ENCODE measurements around the gene ZNF850. TPM values are rescaled to one million over a fixed set of nuclear protein-coding genes. Genes with fewer than 3 reads are reported as not detected.

Gene ZNF850
- total RNA-seq, 1 experiment from 2014 or later = 3.8 TPM

- in situ Hi-C loops (cut with HindIII; ENCODE audit: low sequenced_read_pairs) = no loop called here
- DNase-seq (ENCODE audit: low spot score) = no peak
Measured at GRCh38 chr19:36719687-36720556, 52.7 kb downstream of the ZNF850 start.

GRCh38 chr19:36709423-36709822, 63.2 kb downstream of the ZNF850 start:
- in situ Hi-C loops (cut with HindIII; ENCODE audit: low sequenced_read_pairs) = no loop called here
- no peak for DNase-seq (ENCODE audit: low spot score)

- no peak for DNase-seq (ENCODE audit: low spot score)
- in situ Hi-C loops (cut with HindIII; ENCODE audit: low sequenced_read_pairs) = no loop called here
Measured at GRCh38 chr19:36707134-36707533, 65.5 kb downstream of the ZNF850 start.

GRCh38 chr19:36688058-36688457, 84.5 kb downstream of the ZNF850 start:
- in situ Hi-C loops (cut with HindIII; ENCODE audit: low sequenced_read_pairs) = no loop called here
- DNase-seq (ENCODE audit: low spot score) = no peak

GRCh38 chr19:36687214-36688056, 85.2 kb downstream of the ZNF850 start, which contains the start of gene ZNF567:
ZNF567 (plus strand) TSS chr19:36687612; CDS start chr19:36694868, 7,256 bp downstream.
- peak; percentile 96 for DNase-seq (ENCODE audit: low spot score)
- in situ Hi-C loops (cut with HindIII; ENCODE audit: low sequenced_read_pairs) = no loop called here

GRCh38 chr19:36686365-36687213, 86.0 kb downstream of the ZNF850 start:
- in situ Hi-C loops (cut with HindIII; ENCODE audit: low sequenced_read_pairs) = no loop called here
- DNase-seq (ENCODE audit: low spot score) = peak; percentile 52

- in situ Hi-C loops (cut with HindIII; ENCODE audit: low sequenced_read_pairs) = no loop called here
Measured at GRCh38 chr19:36685835-36686234, 86.8 kb downstream of the ZNF850 start.

GRCh38 chr19:36679455-36679854, 93.2 kb downstream of the ZNF850 start:
- no peak for DNase-seq (ENCODE audit: low spot score)
- in situ Hi-C loops (cut with HindIII; ENCODE audit: low sequenced_read_pairs) = no loop called here

More at GRCh38 chr19:36685835-36686234, 86.8 kb downstream of the ZNF850 start:
- no peak for DNase-seq (ENCODE audit: low spot score)

GRCh38 chr19:36674201-36674600, 98.4 kb downstream of the ZNF850 start:
- DNase-seq (ENCODE audit: low spot score) = no peak
- in situ Hi-C loops (cut with HindIII; ENCODE audit: low sequenced_read_pairs) = no loop called here

GRCh38 chr19:36672368-36672767, 100.2 kb downstream of the ZNF850 start:
- DNase-seq (ENCODE audit: low spot score) = no peak
- in situ Hi-C loops (cut with HindIII; ENCODE audit: low sequenced_read_pairs) = no loop called here

- in situ Hi-C loops (cut with HindIII; ENCODE audit: low sequenced_read_pairs) = no loop called here
- peak; percentile 18 for DNase-seq (ENCODE audit: low spot score)
Measured at GRCh38 chr19:36668646-36669045, 104.0 kb downstream of the ZNF850 start.

- no peak for DNase-seq (ENCODE audit: low spot score)
- in situ Hi-C loops (cut with HindIII; ENCODE audit: low sequenced_read_pairs) = no loop called here
Measured at GRCh38 chr19:36665832-36666231, 106.8 kb downstream of the ZNF850 start.

Other genes starting within 250 kb of the ZNF850 start
- 7.0 and 69.0 TPM in 2 replicates for gene ZNF260, start 244.5 kb downstream of the ZNF850 start, total RNA-seq (2014; rRNA removed; shearing (Covaris generic))
- 7.8 and 8.9 TPM in 2 replicates for gene ZNF529, start 199.5 kb downstream of the ZNF850 start, total RNA-seq (2014; rRNA removed; shearing (Covaris generic))
- 5.7 and 16.4 TPM in 2 replicates for gene ZNF382, start 167.5 kb downstream of the ZNF850 start, total RNA-seq (2014; rRNA removed; shearing (Covaris generic))
- 0.62 and 8.3 TPM in 2 replicates for gene ZNF461, start 106.0 kb downstream of the ZNF850 start, total RNA-seq (2014; rRNA removed; shearing (Covaris generic))
- 5.9 and 8.7 TPM in 2 replicates for gene ZNF567, start 85.2 kb downstream of the ZNF850 start, total RNA-seq (2014; rRNA removed; shearing (Covaris generic))
- gene ZNF790, start 65.6 kb upstream of the ZNF850 start, total RNA-seq (2014; rRNA removed; shearing (Covaris generic)) = 1.1 and 2.1 TPM in 2 replicates
- 1.8 and 2.1 TPM in 2 replicates for gene ZNF345, start 78.1 kb upstream of the ZNF850 start, total RNA-seq (2014; rRNA removed; shearing (Covaris generic))
- not detected in 2 replicates for gene ZNF829, start 143.5 kb upstream of the ZNF850 start, total RNA-seq (2014; rRNA removed; shearing (Covaris generic))
- gene ZNF568, start 143.5 kb upstream of the ZNF850 start, total RNA-seq (2014; rRNA removed; shearing (Covaris generic)) = 0.12 and 0.14 TPM in 2 replicates

All from G401 (cell line).